Activated naive CD8-positive, alpha-beta T cell treated with anti-CD3 and anti-CD28 coated beads for 36 hours (primary cell): Measurements from ENCODE around the gene CHTF8. TPM values are rescaled to one million over a fixed set of nuclear protein-coding genes. Genes with fewer than 3 reads are reported as not detected.
"Not testable (repeated sequence)": the region's sequence is repeated elsewhere in the genome, so short reads cannot be mapped to it uniquely, and the experiment has no call there.

Source experiments
- DNase-seq: peaks from one replicate; pipeline ENCODE4 v3.0.0; 2021
- H3K27ac Mint-ChIP-seq: one replicate; pipeline ENCODE4 v1.8.0; 2022; ENCODE audit warnings: mild to moderate bottlenecking, moderate library complexity, mixed read lengths
- H3K27me3 Mint-ChIP-seq: one replicate; pipeline ENCODE4 v1.8.0; 2022; ENCODE audit warnings: mild to moderate bottlenecking, mixed read lengths
- H3K36me3 Mint-ChIP-seq: one replicate; pipeline ENCODE4 v1.8.0; 2021; ENCODE audit warnings: mild to moderate bottlenecking, mixed read lengths
- H3K4me1 Mint-ChIP-seq: one replicate; pipeline ENCODE4 v1.8.0; 2021; ENCODE audit warnings: mixed read lengths
- H3K4me3 Mint-ChIP-seq: one replicate; pipeline ENCODE4 v1.8.0; 2022; ENCODE audit warnings: mild to moderate bottlenecking, moderate library complexity, mixed read lengths
- H3K9me3 Mint-ChIP-seq: one replicate; pipeline ENCODE4 v1.8.0; 2022; ENCODE audit warnings: mixed read lengths
- total RNA-seq, 2 experiments: library from RNA; stranded (reverse); gene quantifications; one replicate each; pipeline ENCODE4 v1.2.3, GENCODE V29; 2021

CHTF8 gene
- total RNA-seq, 2 experiments from 2014 or later, result 135 to 141 TPM

DNA sequence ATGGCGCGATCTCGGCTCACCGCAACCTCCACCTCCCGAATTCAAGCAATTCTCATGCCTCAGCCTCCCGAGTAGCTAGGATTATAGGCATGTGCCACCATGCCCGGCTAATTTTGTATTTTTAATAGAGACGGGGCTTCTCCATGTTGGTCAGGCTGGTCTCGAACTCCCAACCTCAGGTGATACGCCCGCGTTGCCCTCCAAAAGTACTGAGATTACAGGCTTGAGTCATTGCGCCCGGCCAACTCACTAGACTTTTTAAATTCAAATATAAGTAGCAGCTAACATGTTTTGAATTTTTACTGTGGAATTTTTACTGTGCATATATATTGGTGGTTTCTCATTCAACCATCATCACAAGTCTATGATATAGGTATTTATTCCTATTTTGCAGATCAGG is 7.4 kb downstream of the CHTF8 start:
- Mint-ChIP-seq H3K4me1 (peaks cover 26% of the 10 kb centered on the region), H3K36me3 (peaks cover 21% of the 10 kb centered on the region)
- H3K27ac Mint-ChIP-seq, H3K4me3 Mint-ChIP-seq, H3K9me3 Mint-ChIP-seq, H3K27me3 Mint-ChIP-seq, DNase-seq: not testable (repeated sequence)

DNA sequence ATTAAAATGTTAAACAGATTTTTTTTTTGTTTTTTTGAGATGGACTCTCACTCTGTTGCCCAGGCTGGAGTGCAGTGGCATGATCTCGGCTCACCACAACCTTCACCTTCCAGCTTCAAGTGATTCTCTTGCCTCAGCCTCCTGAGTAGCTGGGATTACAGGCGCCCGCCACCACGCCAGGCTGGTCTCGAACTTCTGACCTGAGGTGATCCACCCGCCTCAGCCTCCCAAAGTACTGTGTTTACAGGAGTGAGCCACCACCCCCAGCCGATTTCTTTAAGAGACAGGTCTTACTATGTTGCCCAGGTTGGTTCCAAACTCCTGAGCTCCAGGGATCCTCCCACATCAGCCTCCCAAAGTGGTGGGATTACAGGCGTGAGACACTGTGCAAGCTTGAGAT is 8.0 kb downstream of the CHTF8 start:
- H3K27me3 Mint-ChIP-seq, H3K27ac Mint-ChIP-seq, H3K4me3 Mint-ChIP-seq, DNase-seq, H3K9me3 Mint-ChIP-seq: not testable (repeated sequence)
- Mint-ChIP-seq H3K36me3 (peaks cover 19% of the 10 kb centered on the region), H3K4me1 (peaks cover 20% of the 10 kb centered on the region)

GRCh38 chr16:69123910-69124309 is 8.5 kb downstream of the CHTF8 start:
- DNase-seq, result peak; percentile 43
- Mint-ChIP-seq H3K27ac (no peak overlapping the region), H3K36me3 (peaks cover 19% of the 10 kb centered on the region), H3K27me3 (no peaks in the 10 kb centered on the region), H3K4me1 (peaks cover 20% of the 10 kb centered on the region), H3K9me3 (no peaks in the 10 kb centered on the region), H3K4me3 (no peak overlapping the region)

DNA sequence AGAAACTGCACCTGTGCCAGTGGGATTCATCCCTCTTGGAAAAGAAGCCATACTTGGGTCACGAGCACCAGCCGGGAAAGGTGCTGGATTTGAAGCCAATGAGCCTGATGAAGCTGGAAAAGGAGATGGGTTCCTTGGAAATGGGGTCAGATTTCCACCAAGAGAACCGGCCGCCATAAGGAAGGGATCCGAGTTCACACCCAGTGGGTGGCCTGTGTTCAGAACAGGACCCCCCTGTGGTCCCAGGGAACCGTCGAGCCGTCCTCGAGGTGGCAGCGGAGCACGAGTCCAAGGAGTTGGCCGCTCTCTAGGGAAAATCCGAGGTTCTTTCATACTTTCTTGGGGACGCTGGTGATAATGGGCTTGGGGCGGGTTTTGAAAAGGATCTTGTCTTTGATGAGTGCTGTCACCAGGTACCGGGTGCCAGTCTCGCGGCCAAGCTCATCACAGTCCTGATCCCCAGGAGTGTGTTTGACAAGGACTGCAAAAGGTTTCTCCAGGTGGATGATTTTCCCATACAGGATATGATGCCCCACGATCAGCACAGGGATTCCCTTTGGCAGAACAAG is 12.2 kb downstream of the CHTF8 start:
- Mint-ChIP-seq H3K36me3 (peaks cover 14% of the 10 kb centered on the region), H3K4me3 (no peak overlapping the region), H3K9me3 (no peaks in the 10 kb centered on the region), H3K4me1 (peaks cover 8% of the 10 kb centered on the region), H3K27me3 (no peaks in the 10 kb centered on the region), H3K27ac (no peak overlapping the region)
- DNase-seq, result no peak

GRCh38 chr16:69119536-69119935 is 12.9 kb downstream of the CHTF8 start:
- Mint-ChIP-seq H3K4me1 (peaks cover 8% of the 10 kb centered on the region), H3K27me3 (no peaks in the 10 kb centered on the region), H3K4me3 (no peak overlapping the region), H3K9me3 (no peaks in the 10 kb centered on the region), H3K36me3 (peaks cover 14% of the 10 kb centered on the region), H3K27ac (no peak overlapping the region)
- no peak for DNase-seq

DNA sequence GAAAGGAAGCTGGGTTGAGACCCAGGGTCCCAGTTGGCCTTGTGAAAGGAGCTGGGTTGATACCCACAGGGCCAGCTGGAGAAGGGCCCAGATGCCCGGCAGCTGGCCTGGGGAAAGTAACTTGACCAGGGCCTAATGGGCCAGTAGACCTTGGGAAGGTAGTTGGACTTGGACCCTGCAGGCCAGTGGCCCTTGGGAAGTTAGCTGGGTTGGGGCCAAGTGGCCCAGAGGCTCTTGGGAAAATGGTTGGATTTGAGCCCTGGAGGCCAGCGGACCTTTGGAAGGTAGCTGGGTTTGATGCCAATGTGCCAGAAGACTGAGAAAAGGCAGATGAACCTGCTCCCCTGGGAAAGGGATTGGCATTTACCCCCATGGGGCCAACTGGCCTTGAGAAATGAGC is 13.4 kb downstream of the CHTF8 start:
- Mint-ChIP-seq H3K36me3 (peaks cover 13% of the 10 kb centered on the region), H3K27ac (no peak overlapping the region)

GRCh38 chr16:69118468-69118867 is 13.9 kb downstream of the CHTF8 start:
- Mint-ChIP-seq H3K27me3 (no peaks in the 10 kb centered on the region), H3K4me1 (peaks cover 6% of the 10 kb centered on the region), H3K36me3 (peaks cover 12% of the 10 kb centered on the region), H3K9me3 (no peaks in the 10 kb centered on the region), H3K4me3 (no peak overlapping the region), H3K27ac (no peak overlapping the region)
- no peak for DNase-seq

More for the DNA sequence above, 13.4 kb downstream of the CHTF8 start:
- H3K9me3 Mint-ChIP-seq, result no peaks in the 10 kb centered on the region
- no peak overlapping the region for H3K4me3 Mint-ChIP-seq
- H3K27me3 Mint-ChIP-seq, result no peaks in the 10 kb centered on the region
- H3K4me1 Mint-ChIP-seq, result peaks cover 6% of the 10 kb centered on the region
- DNase-seq, result no peak

DNA sequence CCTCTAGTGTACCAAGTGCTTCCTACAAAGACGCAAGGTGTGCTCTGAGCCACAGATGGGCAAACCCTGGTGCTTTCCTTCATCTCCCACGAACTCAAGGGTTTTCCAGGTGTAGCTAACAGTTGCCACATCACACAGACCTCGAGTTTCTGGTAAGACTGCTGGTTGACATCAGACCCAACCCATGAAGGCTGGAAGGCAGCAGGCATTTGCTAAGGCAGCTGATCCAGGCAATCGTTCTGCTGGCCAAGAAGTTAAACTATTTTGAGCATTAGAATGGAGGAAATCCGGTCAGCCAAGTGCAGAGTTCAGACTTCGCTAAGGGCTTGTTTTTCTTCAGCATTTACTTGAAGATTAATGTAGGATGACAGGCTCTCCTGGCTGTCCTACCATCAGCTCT is 15.5 kb downstream of the CHTF8 start:
- peaks cover 6% of the 10 kb centered on the region for H3K4me1 Mint-ChIP-seq
- H3K27ac Mint-ChIP-seq, result no peak overlapping the region
- peaks cover 12% of the 10 kb centered on the region for H3K36me3 Mint-ChIP-seq
- no peaks in the 10 kb centered on the region for H3K27me3 Mint-ChIP-seq
- H3K9me3 Mint-ChIP-seq, result no peaks in the 10 kb centered on the region
- H3K4me3 Mint-ChIP-seq, result no peak overlapping the region
- no peak for DNase-seq

DNA sequence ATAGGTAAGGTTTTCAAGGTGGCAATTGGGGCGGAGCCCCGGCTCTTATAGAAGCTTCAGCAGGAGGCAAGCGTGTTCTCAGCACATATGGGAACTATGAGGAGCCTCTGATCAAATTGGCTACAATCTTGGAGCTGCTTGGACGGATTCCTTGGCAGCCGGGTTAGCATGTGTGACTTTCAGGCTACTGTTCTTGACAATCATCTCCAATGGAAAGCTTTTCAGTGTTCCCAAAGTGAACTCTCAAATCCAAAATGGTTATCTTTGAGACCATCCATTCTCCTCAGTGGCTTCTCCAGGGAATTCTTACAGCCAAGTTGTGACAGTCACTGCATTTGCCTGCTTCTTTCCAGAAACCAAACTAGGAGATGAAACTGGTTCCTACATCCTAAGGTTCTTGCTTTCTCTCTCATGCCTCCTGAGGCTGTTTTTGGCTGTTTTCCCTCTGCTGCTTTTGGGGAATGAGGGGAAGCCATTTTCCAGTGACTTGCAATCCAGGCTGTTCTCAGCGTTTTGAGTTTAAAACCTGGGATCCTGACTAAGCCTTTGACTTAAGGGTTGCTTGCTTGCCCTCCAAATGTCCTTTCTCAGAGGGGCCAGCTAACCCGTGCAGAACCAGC is 16.0 kb downstream of the CHTF8 start:
- no peaks in the 10 kb centered on the region for H3K9me3 Mint-ChIP-seq
- H3K27me3 Mint-ChIP-seq, result no peaks in the 10 kb centered on the region
- peaks cover 6% of the 10 kb centered on the region for H3K4me1 Mint-ChIP-seq
- peaks cover 13% of the 10 kb centered on the region for H3K36me3 Mint-ChIP-seq
- H3K27ac Mint-ChIP-seq, result no peak overlapping the region
- H3K4me3 Mint-ChIP-seq, result no peak overlapping the region
- DNase-seq, result no peak

GRCh38 chr16:69115837-69116236 is 16.6 kb downstream of the CHTF8 start:
- Mint-ChIP-seq H3K27me3 (no peaks in the 10 kb centered on the region), H3K36me3 (peaks cover 15% of the 10 kb centered on the region), H3K4me1 (peaks cover 6% of the 10 kb centered on the region), H3K4me3 (no peak overlapping the region), H3K27ac (no peak overlapping the region), H3K9me3 (no peaks in the 10 kb centered on the region)
- DNase-seq, result no peak

DNA sequence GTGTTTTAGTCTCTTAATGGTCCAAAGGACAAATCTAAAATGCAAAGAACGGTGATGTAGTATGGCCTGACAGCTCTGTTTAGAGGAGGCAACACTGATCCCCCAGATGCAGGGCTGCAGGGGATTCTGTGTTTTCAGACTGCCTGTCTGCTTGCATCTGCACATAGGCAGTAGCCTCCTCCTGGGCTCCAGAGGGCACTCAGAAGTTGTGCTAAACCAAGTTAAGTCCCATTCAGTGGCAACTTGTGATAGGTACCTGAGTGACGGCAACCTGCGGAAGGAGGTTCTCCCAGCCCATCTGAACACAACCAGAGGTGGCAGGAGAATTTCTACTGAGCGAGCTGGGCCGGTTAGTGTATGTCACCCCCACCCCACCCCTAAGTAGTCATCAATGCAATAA is 17.0 kb downstream of the CHTF8 start:
- no peak overlapping the region for H3K27ac Mint-ChIP-seq
- no peaks in the 10 kb centered on the region for H3K27me3 Mint-ChIP-seq
- peaks cover 6% of the 10 kb centered on the region for H3K4me1 Mint-ChIP-seq
- DNase-seq, result no peak
- H3K4me3 Mint-ChIP-seq, result no peak overlapping the region
- peaks cover 13% of the 10 kb centered on the region for H3K36me3 Mint-ChIP-seq
- H3K9me3 Mint-ChIP-seq, result no peaks in the 10 kb centered on the region

- Mint-ChIP-seq H3K27me3 (no peaks in the 10 kb centered on the region), H3K9me3 (no peaks in the 10 kb centered on the region), H3K4me1 (peaks cover 6% of the 10 kb centered on the region), H3K27ac (no peak overlapping the region), H3K4me3 (no peak overlapping the region), H3K36me3 (peaks cover 11% of the 10 kb centered on the region)
- DNase-seq, result no peak
These were observed 17.4 kb downstream of the CHTF8 start for GRCh38 chr16:69114976-69115355.

DNA sequence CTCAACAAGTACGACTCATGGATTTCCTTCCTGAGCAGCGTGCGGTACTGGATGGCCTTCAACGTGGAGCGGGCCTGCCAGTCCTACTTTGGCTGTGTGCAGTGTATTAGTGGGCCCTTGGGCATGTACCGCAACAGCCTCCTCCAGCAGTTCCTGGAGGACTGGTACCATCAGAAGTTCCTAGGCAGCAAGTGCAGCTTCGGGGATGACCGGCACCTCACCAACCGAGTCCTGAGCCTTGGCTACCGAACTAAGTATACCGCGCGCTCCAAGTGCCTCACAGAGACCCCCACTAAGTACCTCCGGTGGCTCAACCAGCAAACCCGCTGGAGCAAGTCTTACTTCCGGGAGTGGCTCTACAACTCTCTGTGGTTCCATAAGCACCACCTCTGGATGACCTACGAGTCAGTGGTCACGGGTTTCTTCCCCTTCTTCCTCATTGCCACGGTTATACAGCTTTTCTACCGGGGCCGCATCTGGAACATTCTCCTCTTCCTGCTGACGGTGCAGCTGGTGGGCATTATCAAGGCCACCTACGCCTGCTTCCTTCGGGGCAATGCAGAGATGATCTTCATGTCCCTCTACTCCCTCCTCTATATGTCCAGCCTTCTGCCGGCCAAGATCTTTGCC is 17.9 kb downstream of the CHTF8 start:
- peaks cover 3% of the 10 kb centered on the region for H3K27me3 Mint-ChIP-seq
- H3K27ac Mint-ChIP-seq, result no peak overlapping the region
- peaks cover 16% of the 10 kb centered on the region for H3K36me3 Mint-ChIP-seq
- no peak overlapping the region for H3K4me3 Mint-ChIP-seq
- no peaks in the 10 kb centered on the region for H3K9me3 Mint-ChIP-seq
- DNase-seq, result no peak
- peaks cover 6% of the 10 kb centered on the region for H3K4me1 Mint-ChIP-seq

DNA sequence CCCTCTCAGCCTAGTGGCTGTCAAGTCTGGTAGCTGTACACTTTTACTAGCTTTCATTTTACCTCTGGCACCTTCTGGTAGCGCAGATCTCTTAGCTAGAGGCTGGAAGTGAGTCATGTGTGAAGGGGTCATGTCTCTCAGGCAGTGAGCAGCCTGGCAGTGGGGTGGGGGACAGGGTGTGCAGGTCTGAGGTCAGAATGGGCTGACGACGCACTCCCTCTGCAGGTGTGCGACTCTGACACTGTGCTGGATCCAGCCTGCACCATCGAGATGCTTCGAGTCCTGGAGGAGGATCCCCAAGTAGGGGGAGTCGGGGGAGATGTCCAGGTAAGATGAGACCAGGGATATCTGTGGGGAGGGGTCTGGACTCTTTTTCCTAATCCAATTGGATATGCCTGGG is 19.2 kb downstream of the CHTF8 start:
- DNase-seq, result no peak
- H3K27me3 Mint-ChIP-seq, result peaks cover 11% of the 10 kb centered on the region
- no peak overlapping the region for H3K4me3 Mint-ChIP-seq
- no peaks in the 10 kb centered on the region for H3K9me3 Mint-ChIP-seq
- peaks cover 4% of the 10 kb centered on the region for H3K4me1 Mint-ChIP-seq
- peaks cover 15% of the 10 kb centered on the region for H3K36me3 Mint-ChIP-seq
- H3K27ac Mint-ChIP-seq, result no peak overlapping the region

DNA sequence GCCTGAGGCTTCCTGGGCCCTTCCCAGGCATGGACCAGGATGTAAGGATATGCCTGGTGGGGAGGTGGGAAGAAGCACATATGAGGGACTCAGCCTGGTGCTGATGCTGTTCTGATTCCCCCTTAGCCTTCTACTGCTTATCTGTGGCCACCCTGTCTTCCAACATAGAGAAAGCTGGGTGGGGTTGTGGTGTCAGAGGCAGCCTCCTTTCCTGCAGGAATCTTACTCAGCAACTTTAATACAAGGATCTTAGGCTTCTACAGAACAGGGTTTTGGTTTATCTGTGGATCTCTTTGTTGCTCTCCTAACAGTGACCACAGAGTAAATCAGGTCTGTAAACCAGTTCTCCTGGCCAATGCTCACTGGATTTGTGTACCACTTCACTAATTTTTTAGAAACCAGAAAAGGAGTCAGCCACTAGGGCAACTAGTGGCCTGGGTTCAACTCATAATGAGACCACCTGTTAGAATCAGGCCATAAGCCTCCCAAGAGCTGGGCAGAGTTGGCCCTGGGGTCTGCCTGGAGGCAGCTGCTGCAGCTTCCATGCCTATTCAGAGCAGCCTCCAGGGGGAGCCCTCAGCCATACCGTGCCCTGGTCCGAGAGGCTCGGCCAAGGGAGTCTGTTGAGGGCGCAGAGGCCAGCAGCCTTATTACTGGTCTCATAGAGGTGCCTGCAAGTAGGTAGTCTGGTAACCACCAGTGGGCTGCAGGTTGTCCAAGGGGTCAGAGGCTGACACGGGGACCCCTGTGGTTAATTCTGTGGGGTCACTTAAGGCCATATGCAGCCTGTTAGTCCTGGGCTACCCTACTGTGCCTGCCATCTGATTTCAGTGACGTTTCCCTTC is 19.9 kb downstream of the CHTF8 start:
- H3K9me3 Mint-ChIP-seq, result no peaks in the 10 kb centered on the region
- peaks cover 18% of the 10 kb centered on the region for H3K27me3 Mint-ChIP-seq
- H3K27ac Mint-ChIP-seq, result no peak overlapping the region
- peak; percentile 60 for DNase-seq
- peaks cover 11% of the 10 kb centered on the region for H3K36me3 Mint-ChIP-seq
- H3K4me1 Mint-ChIP-seq, result peaks cover 5% of the 10 kb centered on the region
- no peak overlapping the region for H3K4me3 Mint-ChIP-seq
